Measurements from ENCODE around the gene RRP1B. TPM values are rescaled to one million over a fixed set of nuclear protein-coding genes. Genes with fewer than 3 reads are reported as not detected.
"Not testable (repeated sequence)": the region's sequence is repeated elsewhere in the genome, so short reads cannot be mapped to it uniquely, and the experiment has no call there.

RRP1B gene
- total RNA-seq, 2 donors from 2014 or later, result 34.5 to 76.3 TPM

DNA sequence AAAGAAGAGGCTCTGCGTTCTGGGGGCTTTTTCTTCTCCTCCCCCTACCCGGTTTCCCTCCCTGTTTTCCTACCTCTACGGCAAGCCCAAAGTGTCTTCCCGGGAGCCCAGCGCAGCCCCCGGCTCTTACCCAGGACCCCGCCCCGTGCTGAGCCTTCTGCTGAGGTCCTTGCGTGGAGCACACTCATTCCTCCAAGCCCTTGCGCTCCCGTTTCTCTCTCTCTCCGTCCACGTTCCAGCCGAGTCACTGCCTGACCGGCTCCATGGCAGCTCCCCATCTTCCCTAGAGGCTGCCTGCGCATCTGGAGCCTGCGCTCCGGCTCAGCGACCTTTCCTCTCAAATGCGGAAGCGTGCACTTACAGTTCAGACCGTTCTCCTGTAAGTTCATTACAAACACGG lies 34.6 kb downstream of the RRP1B start:
- no peaks in the 10 kb centered on the region for H3K4me1 Mint-ChIP-seq
- H3K36me3 Mint-ChIP-seq (ENCODE audit: low read depth), result peaks cover 88% of the 10 kb centered on the region
- H3K9me3 Mint-ChIP-seq, result no peaks in the 10 kb centered on the region
- ATAC-seq (replicated peaks), result no peak
- H3K27ac Mint-ChIP-seq, result no peak overlapping the region
- no peaks in the 10 kb centered on the region for H3K27me3 Mint-ChIP-seq
- no peak overlapping the region for H3K4me3 Mint-ChIP-seq

DNA sequence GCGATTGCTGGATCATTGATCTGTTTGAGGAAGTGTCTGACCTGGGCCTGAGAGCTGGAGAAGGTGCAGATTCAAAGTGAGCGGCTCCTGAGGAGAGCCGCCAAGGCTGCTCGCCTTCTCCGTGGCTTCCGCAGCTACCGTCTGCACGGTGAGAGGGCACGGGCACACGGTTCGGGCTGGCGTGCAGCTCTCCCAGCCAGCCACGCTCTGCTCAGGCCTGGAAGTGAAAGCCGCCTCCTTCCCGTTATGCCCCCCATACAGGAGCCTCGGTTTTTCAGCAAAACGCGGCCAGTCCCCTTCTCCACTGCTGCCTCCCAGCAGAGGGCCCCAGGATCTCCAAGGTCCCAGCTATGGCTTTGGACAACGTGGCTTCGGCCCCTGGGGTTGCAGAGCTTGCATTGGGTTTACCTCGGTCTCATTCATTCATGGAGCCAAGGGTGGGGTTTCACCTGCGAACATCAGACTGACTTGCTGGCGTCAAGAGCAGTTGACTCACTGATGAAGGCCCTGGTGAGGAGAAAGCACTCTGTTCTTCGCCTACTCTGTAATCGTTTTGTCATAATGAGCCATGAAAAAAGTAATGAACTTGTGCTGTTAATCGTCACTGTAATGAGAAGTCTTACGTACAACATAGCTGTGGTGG lies 35.2 kb downstream of the RRP1B start:
- ATAC-seq (replicated peaks), result no peak
- no peak overlapping the region for H3K4me3 Mint-ChIP-seq
- no peaks in the 10 kb centered on the region for H3K4me1 Mint-ChIP-seq
- H3K9me3 Mint-ChIP-seq, result no peaks in the 10 kb centered on the region
- no peaks in the 10 kb centered on the region for H3K27me3 Mint-ChIP-seq
- H3K36me3 Mint-ChIP-seq (ENCODE audit: low read depth), result peaks cover 85% of the 10 kb centered on the region
- H3K27ac Mint-ChIP-seq, result no peak overlapping the region

DNA sequence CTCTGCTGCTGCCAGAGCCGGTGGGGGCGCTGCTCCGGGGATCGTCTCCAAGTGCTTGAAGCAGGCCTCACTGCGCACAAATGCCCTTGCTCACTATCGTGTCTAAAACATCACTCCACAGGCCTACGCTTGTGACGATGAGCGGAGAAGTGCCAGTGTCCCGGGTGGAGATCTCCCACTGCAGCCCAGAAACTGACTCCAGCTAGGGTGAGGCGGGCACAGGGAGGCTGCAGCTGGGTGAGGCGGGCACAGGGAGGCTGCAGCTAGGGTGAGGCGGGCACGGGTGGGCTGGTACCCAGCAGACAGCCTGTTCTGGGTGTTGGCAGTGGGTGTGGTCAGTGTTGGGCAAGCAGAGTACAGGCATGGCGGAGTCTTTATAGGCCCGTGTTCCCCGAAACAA lies 36.9 kb downstream of the RRP1B start:
- Mint-ChIP-seq H3K27me3 (no peaks in the 10 kb centered on the region), H3K27ac (no peak overlapping the region), H3K4me3 (no peak overlapping the region), H3K36me3 (ENCODE audit: low read depth) (peaks cover 69% of the 10 kb centered on the region), H3K9me3 (no peaks in the 10 kb centered on the region), H3K4me1 (no peaks in the 10 kb centered on the region)
- ATAC-seq (replicated peaks), result no peak

DNA sequence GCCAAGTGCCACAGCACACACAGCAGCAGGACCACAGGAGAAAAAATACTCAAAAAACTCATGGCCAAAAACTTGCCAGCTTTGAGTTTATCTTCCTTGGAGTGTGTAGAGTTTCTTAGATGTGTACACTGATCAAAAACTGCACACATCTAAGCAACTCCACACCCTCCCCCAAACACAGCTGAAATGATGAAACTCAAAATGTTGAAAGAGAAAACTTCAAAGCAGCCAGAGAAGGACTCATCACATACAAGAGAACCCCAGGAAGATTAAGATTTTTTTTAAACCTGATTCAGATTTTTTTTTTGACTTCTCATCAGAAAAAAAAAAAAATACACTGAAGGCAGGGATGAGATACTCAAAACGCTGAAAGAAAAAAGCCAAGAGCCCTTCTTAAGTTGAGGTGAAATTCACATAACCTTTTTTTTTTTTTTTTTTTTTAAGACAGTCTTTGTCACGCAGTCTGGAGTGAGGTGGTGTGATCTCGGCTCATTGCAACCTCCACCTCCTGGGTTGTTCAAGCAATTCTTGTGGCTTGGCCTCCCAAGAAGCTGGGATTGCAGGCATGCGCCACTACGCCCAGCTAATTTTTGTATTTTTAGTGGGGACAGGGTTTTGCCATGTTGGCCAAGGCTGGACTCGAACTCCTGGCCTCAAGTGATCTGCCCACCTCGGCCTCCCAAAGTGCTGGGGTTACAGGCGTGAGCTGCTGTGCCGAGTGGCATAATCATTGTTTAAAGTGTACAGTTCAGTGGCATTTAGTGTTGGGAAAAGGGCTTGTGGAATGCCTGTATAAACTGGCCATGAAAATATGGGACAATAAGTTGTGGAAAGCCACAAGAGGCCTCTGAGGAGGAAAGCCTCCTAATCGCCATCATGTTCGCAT lies 38.6 kb downstream of the RRP1B start:
- H3K27ac Mint-ChIP-seq, result no peak overlapping the region
- no peak overlapping the region for H3K4me3 Mint-ChIP-seq
- no peak for ATAC-seq (replicated peaks)
- no peaks in the 10 kb centered on the region for H3K4me1 Mint-ChIP-seq
- no peaks in the 10 kb centered on the region for H3K9me3 Mint-ChIP-seq
- peaks cover 51% of the 10 kb centered on the region for H3K36me3 Mint-ChIP-seq (ENCODE audit: low read depth)
- no peaks in the 10 kb centered on the region for H3K27me3 Mint-ChIP-seq

DNA sequence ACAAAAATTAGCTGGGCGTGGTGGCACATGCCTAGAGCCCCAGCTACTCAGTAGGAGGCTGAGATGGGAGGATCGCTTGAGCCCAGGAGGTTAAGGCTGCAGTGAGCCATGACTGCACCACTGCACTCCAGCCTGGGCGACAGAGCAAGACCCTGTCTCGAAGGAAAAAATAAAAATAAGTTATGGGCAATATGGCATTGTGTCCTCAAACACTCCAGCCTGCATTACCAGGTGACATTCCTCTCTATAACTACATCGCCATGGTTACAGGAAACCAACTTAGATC lies 40.1 kb downstream of the RRP1B start:
- H3K4me3 Mint-ChIP-seq; H3K27me3 Mint-ChIP-seq; H3K4me1 Mint-ChIP-seq; ATAC-seq (replicated peaks); H3K27ac Mint-ChIP-seq; H3K9me3 Mint-ChIP-seq: not testable (repeated sequence)
- peaks cover 37% of the 10 kb centered on the region for H3K36me3 Mint-ChIP-seq (ENCODE audit: low read depth)

DNA sequence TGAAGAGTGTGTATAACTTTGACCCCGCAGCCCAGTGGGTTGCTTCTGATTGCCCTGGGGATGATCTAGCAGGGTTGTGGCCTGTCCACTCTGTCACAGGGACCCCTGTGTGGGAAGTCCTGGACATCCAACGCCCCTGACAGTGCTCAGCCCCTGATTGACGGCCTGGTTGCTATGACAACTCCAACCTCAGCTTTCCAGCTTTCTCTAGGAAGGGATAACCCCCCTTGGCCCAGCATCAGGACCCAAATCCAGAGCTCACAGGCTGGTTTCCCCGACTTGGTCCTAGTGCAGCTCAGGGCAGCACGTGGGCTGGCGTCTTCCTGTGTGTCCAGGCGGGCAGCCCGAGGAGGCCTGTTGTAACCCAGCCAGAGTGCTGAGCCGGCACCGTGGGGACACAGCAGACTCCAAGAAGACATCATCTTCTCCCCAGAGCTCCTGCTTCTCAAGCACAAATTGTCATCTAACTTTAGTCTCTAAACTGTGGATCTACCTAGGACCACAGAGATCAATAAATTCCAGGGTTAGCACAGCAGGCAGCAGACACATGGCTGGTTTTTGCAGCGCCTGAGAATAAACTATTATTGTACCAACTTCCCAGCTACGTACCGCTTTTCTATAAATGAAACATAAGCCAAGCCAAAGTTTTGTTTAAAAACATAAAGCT lies 40.7 kb downstream of the RRP1B start:
- H3K27ac Mint-ChIP-seq, result no peak overlapping the region
- H3K4me3 Mint-ChIP-seq, result no peak overlapping the region
- no peak for ATAC-seq (replicated peaks)
- no peaks in the 10 kb centered on the region for H3K4me1 Mint-ChIP-seq
- H3K9me3 Mint-ChIP-seq, result no peaks in the 10 kb centered on the region
- peaks cover 32% of the 10 kb centered on the region for H3K36me3 Mint-ChIP-seq (ENCODE audit: low read depth)
- H3K27me3 Mint-ChIP-seq, result no peaks in the 10 kb centered on the region

DNA sequence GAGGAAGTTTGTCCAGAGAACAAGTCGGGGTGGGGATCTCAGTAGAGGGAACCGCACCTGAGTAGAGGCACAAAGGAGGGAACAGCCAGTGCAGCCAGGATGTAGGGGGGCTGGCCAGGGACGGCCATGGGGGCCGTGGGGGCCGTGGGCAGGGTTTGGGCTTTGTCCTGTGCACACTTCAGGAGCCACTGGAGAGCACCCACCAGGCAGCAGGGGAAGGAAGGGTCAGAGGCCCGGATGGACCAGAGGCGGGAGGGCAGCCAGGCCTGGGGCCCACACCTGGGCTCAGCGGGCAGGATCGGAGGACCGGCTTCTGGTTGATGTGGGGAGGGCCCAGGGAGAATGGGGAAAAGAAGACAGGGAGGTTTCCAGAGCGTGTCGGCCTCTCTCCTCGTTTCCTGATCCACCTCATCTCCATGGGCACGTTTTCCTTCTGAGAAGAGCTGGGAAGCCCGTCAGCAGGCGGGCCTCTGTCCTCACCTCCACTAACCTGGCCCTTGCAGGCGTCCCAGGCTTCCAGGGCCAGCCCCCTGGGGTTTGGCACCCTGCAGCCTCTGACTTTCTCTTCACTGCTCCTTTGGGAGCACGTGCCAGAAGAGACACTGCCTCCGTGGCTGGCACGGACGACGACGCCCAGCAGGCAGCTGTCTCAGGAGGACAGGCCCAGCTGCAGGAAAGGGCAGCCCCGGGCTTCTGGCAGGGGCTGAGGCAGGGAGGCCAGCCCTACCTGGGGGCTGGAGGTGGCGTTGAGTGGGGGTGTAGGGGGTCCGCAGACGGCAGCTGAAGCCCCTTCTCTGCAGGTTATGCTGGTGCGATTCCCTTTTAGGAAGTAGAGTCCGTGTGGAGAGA lies 42.8 kb downstream of the RRP1B start:
- Mint-ChIP-seq H3K4me3 (no peak overlapping the region), H3K27ac (no peak overlapping the region), H3K9me3 (no peaks in the 10 kb centered on the region), H3K27me3 (no peaks in the 10 kb centered on the region), H3K4me1 (no peaks in the 10 kb centered on the region), H3K36me3 (ENCODE audit: low read depth) (peaks cover 11% of the 10 kb centered on the region)
- ATAC-seq (replicated peaks), result no peak

DNA sequence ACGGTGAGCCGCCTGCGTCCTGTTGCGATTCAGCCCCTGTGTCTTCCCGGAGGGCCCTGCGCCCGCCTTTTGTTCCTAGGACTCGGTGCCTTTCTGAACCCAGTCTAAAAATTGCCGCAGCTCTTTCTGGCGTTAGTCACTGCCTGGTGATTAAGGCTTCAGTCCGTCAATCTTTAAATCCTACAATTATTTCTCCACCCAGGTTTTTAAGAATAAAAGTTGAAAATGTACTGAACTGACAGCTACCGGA lies 43.4 kb downstream of the RRP1B start:
- peaks cover 8% of the 10 kb centered on the region for H3K36me3 Mint-ChIP-seq (ENCODE audit: low read depth)
- H3K4me1 Mint-ChIP-seq, result no peaks in the 10 kb centered on the region
- no peak overlapping the region for H3K27ac Mint-ChIP-seq
- no peak for ATAC-seq (replicated peaks)
- H3K9me3 Mint-ChIP-seq, result no peaks in the 10 kb centered on the region
- no peak overlapping the region for H3K4me3 Mint-ChIP-seq
- no peaks in the 10 kb centered on the region for H3K27me3 Mint-ChIP-seq

DNA sequence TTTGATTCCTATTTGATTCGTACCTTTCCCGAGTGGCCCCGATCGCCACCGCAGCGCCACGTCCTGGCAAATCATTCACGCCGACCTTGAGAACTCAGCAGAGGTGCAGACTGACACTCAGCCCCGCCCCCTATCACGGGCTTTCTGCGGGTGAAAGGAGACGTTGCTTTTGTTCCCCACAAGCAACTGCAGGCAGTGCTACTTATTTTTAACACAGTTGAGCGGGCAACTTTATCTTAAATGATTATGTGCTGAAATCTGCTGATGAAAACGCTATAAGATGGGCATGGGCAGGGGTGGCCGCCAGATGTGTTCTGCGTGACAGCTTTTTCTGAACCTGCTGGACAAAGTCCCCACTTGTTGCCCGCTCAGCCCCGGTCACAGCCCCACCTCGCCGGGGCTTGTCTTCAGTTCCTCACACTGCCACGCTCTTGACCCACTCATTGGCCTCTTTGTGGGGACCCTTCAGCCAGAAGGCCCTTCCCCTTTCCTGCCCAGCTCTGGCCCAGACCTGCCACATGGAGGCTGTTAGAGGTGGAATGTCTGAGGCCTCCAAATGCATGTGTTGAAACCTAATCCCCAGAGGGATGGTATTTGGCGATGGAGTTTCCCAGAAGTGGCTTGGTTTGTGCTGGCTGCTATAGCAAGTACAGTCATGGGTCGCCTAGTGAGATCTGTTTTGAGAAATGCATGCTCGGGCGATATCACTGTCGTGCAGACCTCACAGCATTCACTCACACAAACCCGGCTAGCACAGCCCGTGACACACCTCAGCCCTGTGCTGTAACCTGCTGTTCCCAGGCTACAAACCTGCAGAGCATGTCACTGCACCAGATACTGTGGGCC lies 43.9 kb downstream of the RRP1B start:
- Mint-ChIP-seq H3K27ac (no peak overlapping the region), H3K9me3 (no peaks in the 10 kb centered on the region), H3K4me1 (no peaks in the 10 kb centered on the region), H3K27me3 (no peaks in the 10 kb centered on the region), H3K36me3 (ENCODE audit: low read depth) (peaks cover 5% of the 10 kb centered on the region), H3K4me3 (no peak overlapping the region)
- ATAC-seq (replicated peaks), result no peak

DNA sequence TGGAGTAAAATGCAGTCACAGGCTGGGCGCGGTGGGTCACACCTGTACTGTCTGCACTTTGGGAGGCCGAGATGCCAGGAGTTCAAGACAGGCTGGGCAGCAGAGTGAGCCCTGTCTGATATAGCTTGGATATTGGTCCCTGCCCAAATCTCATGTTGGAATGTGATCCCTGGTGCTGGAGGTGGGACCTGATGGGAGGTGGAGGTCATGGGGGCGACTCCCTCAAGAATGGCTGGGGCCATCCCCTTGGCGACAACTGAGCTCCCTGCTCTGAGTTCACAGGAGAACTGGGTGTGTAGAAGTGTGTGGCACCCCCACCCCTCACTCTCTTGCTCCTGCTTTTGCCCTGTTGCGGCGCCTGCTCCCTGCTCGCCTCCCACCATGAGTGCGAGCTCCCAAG lies 48.1 kb downstream of the RRP1B start:
- no peaks in the 10 kb centered on the region for H3K9me3 Mint-ChIP-seq
- H3K36me3 Mint-ChIP-seq (ENCODE audit: low read depth), result no peaks in the 10 kb centered on the region
- ATAC-seq (replicated peaks), result no peak
- H3K4me3 Mint-ChIP-seq, result no peak overlapping the region
- H3K27me3 Mint-ChIP-seq, result no peaks in the 10 kb centered on the region
- H3K4me1 Mint-ChIP-seq, result no peaks in the 10 kb centered on the region
- no peak overlapping the region for H3K27ac Mint-ChIP-seq

DNA sequence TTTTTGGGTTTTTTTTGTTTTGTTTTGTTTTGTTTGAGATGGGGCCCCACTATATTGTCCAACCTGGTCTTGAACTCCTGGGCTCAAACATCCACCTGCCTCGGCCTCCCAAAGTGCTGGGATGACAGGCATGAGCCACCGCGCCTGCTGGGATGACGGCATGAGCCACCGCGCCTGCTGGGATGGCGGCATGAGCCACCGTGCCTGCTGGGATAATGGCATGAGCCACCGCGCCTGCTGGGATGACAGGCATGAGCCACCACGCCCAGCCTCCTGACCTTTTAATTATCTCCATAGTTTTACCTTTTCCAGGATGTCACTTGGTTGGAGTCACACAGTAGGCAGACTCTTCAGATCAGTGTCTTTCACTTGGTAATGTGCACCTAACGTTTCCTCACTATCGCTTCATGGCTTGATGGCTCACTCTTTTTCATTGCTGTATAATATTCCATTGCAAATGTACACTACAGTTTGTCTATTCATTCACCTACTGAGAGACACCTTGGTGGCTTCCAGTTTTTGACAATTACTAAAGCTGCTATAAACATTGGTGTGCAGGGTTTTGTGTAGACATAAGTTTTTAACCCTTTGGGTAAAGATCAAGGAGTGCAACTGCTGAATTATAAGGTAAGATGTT lies 49.5 kb downstream of the RRP1B start:
- Mint-ChIP-seq H3K27ac (no peak overlapping the region), H3K4me3 (no peak overlapping the region), H3K27me3 (no peaks in the 10 kb centered on the region), H3K36me3 (ENCODE audit: low read depth) (no peaks in the 10 kb centered on the region), H3K4me1 (no peaks in the 10 kb centered on the region), H3K9me3 (no peaks in the 10 kb centered on the region)
- ATAC-seq (replicated peaks), result no peak

DNA sequence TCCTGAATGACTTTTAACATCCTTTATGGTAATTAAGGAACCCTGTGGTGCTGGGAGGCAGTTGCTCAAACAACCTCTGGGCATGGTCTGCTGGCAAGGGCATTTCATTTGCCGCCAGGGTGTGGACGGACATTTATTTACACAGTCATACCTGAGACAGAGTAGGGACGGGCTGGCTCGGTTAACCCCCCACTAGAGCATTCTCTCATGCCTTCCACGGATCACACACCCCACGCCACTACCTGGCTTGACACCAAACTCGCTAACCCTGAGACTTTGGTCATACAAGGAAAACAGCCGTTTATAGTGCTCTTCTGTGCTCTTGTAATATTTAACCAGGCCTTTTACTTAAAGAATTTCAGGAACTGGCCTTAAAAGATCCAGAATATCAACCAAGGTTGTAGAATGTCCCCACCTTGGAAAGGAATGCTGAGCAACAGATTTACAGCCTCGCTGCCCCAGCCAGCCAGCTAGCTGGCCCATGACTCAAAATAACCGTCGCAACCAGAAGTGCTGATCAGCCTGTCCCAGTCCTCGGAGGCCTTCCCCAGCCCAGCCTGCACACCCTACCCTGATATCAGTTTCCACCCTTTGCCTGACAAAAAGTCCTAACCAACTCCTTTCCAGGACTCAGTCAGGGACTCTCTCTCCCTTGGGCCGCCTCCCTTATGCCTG lies 53.0 kb downstream of the RRP1B start:
- Mint-ChIP-seq H3K9me3 (no peaks in the 10 kb centered on the region), H3K4me3 (no peak overlapping the region), H3K27ac (no peak overlapping the region), H3K27me3 (no peaks in the 10 kb centered on the region), H3K36me3 (ENCODE audit: low read depth) (no peaks in the 10 kb centered on the region), H3K4me1 (no peaks in the 10 kb centered on the region)
- ATAC-seq (replicated peaks), result no peak

DNA sequence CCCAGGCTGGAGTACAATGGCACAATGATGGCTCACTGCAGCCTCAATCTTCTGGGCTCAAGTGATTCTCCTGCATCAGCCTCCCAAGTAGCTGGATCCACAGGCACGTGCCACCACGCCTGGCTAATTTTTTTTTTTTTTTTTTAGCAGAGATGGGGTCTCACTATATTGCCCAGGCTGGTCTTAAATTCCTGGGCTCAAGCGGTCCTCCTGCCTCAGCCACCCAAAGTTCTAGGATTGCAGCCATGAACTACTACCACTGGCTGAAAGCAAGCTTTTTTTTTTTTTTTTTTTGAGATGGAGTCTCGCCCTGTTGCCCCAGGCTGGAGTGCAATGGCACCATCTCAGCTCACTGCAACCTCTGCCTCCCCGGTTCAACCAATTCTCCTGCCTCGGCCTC lies 53.8 kb downstream of the RRP1B start:
- H3K4me3 Mint-ChIP-seq; H3K27ac Mint-ChIP-seq; H3K27me3 Mint-ChIP-seq; H3K4me1 Mint-ChIP-seq; H3K9me3 Mint-ChIP-seq; ATAC-seq (replicated peaks); H3K36me3 Mint-ChIP-seq (ENCODE audit: low read depth): not testable (repeated sequence)

Data from activated T-helper 17 cell treated with anti-CD3 and anti-CD28 coated beads, Interleukin-2, amount 50 U/mL, for 72 hours (primary cell).